Transverse colon (tissue), 3 donors: ENCODE results near the gene SPG11.
"Not testable (repeated sequence)": the region's sequence is repeated elsewhere in the genome, so short reads cannot be mapped to it uniquely, and the experiment has no call there.

ENCODE experiments used
- POLR2A ChIP-seq: fragments of 450-650 bp; IDR thresholded peaks from one replicate; pipeline ENCODE4 v1.6.1; 2016; ENCODE audit warnings: antibody characterized with exemption, mild to moderate bottlenecking, moderate library complexity
- TF ChIP-seq, protein P1 (sequence below), 5 experiments: fragments of 200-600 bp in 3 of 5; fragments of 450-650 bp in 2 of 5; sonication (generic) in 3 of 5; IDR thresholded peaks; 1 replicate in 2 of 5; 2 replicates in 3 of 5; pipeline ENCODE4 v1.5.1; 2016 to 2017; ENCODE audit warnings: antibody characterized with exemption in 5 of 5, inconsistent platforms in 3 of 5, mild to moderate bottlenecking in 2 of 5, moderate library complexity in 1 of 5

DNA sequence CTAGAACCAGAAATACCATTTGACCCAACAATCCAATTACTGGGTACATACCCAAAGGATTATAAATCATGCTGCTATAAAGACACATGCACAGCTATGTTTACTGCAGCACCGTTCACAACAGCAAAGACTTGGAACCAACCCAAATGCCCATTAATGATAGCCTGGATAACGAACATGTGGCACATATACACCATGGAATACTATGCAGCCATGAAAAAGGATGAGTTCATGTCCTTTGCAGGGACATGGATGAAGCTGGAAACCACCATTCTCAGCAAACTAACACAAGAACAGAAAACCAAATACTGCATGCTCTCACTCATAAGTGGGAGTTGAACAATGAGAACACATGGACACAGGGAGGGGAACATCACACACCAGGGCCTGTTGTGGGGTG, 25.9 kb upstream of the SPG11 start:
- TF ChIP-seq, protein P1, sequence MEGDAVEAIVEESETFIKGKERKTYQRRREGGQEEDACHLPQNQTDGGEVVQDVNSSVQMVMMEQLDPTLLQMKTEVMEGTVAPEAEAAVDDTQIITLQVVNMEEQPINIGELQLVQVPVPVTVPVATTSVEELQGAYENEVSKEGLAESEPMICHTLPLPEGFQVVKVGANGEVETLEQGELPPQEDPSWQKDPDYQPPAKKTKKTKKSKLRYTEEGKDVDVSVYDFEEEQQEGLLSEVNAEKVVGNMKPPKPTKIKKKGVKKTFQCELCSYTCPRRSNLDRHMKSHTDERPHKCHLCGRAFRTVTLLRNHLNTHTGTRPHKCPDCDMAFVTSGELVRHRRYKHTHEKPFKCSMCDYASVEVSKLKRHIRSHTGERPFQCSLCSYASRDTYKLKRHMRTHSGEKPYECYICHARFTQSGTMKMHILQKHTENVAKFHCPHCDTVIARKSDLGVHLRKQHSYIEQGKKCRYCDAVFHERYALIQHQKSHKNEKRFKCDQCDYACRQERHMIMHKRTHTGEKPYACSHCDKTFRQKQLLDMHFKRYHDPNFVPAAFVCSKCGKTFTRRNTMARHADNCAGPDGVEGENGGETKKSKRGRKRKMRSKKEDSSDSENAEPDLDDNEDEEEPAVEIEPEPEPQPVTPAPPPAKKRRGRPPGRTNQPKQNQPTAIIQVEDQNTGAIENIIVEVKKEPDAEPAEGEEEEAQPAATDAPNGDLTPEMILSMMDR (IDR thresholded peaks at IDR 0.05): not testable (repeated sequence)
- not testable (repeated sequence) for TF ChIP-seq POLR2A
